Lung microvascular endothelial cell (primary cell): Measurements from ENCODE around the gene LY9. TPM values are rescaled to one million over a fixed set of nuclear protein-coding genes. Genes with fewer than 3 reads are reported as not detected.

Experiments
- DNase-seq, 2 donors: peaks; one replicate each; pipeline versions ENCODE4 v3.0.0 to v3.0.0-alpha.2; 2010; ENCODE audit warnings: low read depth in 2 of 2
- total RNA-seq: library from RNA; depleted of rRNA; stranded (reverse); fragments of >200 nt; gene quantifications from 2 replicates; pipeline ENCODE4 v1.2.1, GENCODE V29; 2014

The LY9 gene
- total RNA-seq, 1 donor from 2014 or later: not detected

- DNase-seq: no peak
These were observed 41.1 kb downstream of the LY9 start for GRCh38 chr1:160836981-160837557.

DNA sequence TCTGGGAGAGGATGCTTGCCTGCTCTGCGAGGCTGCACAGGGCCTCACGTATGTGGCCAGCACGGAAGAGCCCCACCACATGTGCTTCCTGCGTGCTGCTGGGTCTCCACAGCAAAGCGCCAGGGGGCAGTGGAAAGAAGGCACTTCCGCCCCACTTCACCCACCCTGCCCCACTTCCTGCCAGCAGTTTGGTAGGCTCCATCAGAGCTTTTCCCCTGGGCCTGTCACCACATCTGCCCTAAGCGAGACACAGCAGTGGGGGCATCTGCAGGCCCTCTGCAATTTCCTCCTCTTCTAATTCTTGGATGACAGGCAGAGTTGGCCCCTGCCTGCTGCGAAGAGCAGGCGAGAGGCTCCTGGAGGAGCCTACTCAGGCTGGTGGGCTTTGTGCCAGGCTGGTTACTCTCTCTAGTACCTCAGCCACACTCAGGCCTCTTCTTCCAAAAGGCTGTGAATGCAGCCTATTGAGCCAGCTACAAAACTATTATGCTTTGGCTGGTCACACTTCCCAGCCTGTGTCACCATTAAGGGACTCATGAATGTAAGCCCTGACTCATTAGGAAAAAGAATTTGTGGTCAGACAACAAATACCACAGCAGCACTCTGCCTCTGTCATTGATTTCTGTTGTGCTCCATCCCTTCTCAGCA, 41.7 kb downstream of the LY9 start:
- peak in 1 of 2 donors; percentile 25 for DNase-seq

- DNase-seq: no peak
These were observed 42.9 kb downstream of the LY9 start for GRCh38 chr1:160838888-160839287.

- no peak for DNase-seq
These were observed 43.8 kb downstream of the LY9 start for GRCh38 chr1:160839746-160840145.

DNA sequence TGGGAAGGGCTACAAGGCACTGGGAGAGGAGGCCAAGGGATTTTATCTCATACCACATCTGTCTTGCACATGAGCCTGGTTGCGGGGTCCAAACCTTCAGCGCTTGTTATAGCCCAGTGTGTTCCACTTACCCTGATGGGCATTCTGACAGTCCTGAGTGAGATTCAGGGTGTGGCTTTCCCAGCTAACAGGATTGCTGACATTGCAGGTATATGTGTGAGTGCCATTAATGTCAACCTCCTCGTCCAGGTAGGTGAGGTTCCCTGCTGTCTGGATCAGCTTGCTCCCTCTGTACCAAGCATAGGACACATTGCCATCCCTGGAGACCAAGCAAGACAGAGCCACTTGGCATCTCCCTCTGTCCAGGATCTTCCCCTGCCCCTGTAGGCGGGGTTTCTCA, 45.1 kb downstream of the LY9 start:
- DNase-seq: no peak

GRCh38 chr1:160844447-160845232, 48.7 kb downstream of the LY9 start:
- no peak for DNase-seq

DNA sequence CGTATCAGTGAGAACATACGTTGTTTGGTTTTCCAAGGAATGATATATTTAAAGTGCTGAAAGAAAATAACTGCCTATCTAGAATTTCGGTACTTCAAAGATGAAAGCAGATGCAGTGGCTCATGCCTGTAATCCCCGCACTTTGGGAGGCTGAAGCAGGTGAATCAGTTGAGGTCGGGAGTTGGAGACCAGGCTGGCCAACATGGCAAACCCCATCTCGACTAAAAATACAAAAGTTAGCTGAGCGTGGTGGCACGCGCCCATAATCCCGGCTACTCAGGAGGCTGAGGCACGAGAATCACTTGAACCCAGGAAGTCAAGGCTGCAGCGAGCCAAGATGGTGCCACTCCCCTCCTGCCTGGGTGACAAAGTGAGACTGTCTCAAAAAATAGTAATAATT, 50.3 kb downstream of the LY9 start:
- DNase-seq: no peak

DNA sequence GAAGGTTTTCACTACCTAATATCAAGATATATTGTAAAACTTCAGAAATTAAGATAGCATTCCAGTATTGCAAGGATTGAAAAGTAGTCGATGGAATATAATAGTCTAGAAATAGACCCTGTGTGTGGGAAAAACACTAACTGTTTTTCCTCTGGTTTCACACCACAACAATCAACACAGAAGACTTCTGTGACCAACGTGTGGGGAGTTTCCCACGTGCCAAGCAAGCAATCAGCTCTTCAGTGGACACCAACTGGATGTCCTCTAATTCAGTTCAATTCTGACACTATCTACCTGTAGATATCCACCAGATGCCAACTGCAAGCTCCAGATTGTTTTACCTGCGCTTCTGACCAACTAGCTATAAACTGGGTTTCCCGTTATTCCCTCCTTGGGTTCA, 54.6 kb downstream of the LY9 start:
- DNase-seq: no peak

DNA sequence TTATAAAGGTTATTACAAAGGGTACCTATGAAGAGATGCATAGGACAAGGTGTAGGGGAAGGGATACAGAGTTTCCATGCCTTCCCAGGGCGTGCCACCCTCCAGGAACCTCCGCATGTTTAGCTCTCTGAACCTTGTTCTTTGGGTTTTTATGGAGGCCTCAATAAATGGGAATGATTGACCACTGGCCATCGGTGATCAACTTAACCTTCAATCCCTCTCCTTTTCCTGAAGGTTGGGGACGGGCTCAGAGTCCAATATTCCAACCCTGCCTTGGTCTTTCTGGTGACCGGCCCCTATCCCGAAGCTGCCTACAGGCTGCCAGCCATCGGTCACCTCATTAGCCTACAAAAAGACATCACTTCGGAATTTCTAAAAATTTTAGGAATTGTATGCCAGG, 55.0 kb downstream of the LY9 start:
- no peak for DNase-seq

GRCh38 chr1:160853014-160853413, 57.0 kb downstream of the LY9 start:
- DNase-seq: no peak

GRCh38 chr1:160853754-160854153, 57.8 kb downstream of the LY9 start:
- no peak for DNase-seq

DNA sequence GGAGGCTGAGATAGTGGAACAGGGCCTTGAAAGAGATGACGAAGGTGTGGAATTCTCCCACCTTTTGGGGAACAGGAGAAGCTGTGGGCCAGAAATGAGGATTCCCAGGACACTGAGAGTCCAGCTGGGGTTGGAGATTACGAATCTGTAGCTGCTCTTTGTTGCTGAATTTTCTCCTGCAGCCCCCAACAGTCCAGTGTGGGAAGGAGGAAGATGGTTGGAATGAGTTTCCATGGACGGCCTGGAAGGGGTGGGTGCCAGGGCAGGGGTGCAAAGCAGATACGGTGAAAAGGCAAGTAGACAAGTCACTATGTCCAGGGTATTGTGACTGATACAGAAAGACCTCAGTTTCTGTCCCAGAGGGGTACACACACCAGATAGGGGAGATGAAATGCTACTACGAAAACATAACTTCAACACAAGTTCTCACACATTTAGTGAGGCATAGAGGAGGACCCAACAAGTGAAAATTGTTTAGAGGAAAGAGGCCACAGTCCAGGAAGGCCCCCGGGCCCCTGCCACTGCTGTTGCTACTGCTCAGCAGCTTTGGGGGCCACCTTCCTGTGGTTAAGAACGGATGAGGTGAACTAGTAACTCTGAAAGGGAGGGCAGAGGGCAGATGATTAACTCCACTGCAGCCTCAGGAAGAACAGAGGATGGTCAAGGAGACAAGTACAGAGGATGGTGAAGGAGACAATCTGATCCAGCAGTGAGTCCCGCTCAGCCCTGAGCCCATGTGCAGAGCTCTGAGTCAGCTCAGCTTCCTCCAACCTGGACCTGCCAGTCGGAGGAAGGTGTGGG, 59.4 kb downstream of the LY9 start:
- DNase-seq: no peak

- DNase-seq: no peak
These were observed 62.1 kb downstream of the LY9 start for GRCh38 chr1:160858097-160858496.

DNA sequence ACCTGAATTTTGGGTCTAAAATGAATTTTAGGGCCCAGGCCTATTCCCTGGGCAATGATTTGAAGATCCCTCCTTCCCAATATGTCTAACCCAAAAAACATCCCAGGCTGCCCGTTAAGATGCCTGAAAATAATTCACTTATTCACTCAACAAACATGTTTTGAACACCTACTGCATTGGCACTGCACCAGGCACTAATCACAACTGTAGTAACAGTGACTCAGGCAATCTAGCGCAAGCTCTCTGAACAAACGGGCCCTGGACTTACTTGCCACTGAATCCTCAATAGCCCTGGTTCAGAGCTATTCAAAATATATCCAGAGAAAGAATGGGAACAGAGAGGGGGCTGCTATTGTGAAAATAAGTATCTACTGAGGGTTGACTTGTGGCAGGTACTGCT, 62.5 kb downstream of the LY9 start:
- DNase-seq: no peak

DNA sequence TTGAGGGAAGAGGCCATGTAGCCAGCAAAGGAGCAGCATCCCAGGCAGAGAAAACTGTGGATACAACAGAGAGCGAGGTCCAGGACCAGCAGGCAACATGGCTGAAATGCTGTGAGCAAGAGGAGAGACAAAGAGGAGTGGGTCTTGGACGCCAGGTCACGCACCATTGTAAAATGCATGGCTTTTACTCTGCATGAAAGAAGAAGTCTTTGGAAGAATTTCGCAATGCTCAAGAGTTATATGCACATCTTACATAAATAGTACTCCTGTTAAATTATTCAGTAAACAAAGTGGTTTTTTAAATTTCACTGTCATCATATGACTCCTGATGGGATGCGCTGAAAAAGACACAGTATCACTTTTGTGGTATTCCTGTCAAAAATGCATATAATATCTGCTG, 63.2 kb downstream of the LY9 start:
- no peak for DNase-seq

DNA sequence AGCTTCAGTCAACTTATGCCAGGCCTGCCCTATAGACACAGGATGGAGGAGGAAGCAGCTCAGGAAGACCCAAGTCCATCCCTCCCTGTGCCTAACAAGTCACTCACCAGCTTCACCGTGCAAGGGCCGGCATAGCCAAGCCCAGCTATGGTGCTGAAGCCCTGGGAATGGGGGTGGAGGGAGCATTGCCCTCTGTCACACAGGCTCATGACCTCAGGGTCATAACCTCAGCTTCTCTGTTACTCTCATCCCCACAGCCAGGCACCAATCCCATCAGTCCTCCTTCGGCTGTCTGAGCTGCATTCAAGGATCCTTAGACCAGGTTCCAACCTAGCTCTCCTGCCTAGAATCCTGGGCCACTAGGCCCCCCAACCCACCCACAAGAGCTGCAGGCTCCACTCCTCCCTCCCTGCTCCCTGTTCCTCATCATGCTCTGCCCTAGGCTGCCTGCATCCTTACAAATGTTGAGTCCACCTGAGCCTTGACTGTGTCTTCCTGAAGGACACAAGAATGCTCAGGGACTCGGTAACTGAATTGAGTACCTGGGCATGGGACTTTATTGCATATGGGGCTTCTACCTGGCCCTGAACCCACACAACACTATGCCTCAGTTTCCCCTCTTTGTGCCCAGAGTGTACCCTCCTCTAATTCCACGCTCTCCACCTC, 65.0 kb downstream of the LY9 start:
- DNase-seq: no peak

- no peak for DNase-seq
These were observed 66.5 kb downstream of the LY9 start, which contains the start of gene CD244 for GRCh38 chr1:160862203-160863060. Gene CD244, minus strand, starts transcription at chr1:160862887. Its CDS starts 210 bp downstream, at chr1:160862677.

DNA sequence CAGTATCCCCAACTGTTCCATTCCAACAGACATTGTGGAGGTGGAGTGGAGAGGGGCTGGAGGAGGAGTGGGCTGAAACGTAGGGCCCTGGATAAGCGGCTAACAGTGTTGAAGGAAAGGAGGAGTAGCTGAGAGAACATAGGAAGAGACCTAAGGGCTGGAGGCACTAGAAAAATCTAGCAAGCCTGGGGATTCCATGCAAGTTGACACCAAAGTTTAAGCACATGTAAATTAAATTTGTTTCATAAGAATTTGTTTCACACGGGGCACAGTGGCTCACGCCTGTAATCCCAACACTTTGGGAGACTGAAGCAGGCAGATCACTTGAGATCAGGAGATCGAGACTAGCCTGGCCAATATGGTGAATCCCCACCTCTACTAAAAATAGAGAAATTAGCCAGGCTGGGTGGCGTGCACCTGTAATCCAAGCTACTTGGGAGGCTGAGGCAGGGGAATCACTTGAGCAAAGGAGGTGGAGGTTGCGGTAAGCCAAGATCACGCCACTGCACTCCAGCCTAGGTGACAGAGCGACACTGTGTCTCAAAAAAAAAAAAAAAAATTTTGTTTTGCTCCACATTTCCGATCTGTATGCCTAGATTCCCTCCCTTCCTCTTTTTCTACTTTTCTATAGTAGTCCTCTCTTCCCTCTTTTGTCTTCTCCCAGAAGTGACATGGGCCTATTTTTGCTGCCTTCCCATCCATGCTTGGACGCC, 67.2 kb downstream of the LY9 start:
- DNase-seq: no peak

DNA sequence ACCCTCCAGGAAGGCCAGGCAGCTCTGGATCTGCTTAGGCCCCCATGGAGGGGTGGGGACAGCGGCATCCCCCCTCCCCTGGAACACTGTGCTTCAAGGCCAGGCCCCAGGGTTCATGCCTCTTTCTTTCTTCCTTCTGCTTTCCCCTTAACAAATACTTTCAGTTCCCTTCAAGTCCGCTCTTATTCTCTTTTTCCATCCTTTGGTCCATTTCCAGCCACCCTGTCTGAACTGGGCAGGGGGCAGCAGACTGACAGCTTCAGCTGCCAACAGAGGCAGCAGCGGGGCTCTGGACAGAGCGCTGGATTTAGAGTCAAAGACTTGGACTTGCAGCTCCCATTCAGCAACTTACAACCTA, 67.8 kb downstream of the LY9 start:
- no peak for DNase-seq

- DNase-seq: no peak
These were observed 68.2 kb downstream of the LY9 start for GRCh38 chr1:160864173-160864572.
